ENCODE results near the gene ESYT3. TPM values are rescaled to one million over a fixed set of nuclear protein-coding genes. Genes with fewer than 3 reads are reported as not detected.

The ESYT3 gene
- total and polyA plus RNA-seq, 2 of the 8 experiments (the other 6 are each of a cell fraction or from before 2014, with no cell fraction given) = 4.4 to 7.3 TPM

- TF ChIP-seq CEBPB (IDR thresholded peaks at IDR 0.05; ENCODE audit: low read depth, low read length) (no peak), EZH2 (IDR thresholded peaks at IDR 0.05; ENCODE audit: low read depth, low read length, severe bottlenecking) (no peak), CTBP2 (IDR thresholded peaks at IDR 0.05; ENCODE audit: borderline replicate concordance, insufficient read depth, insufficient read length, low read length) (no peak), NANOG (IDR thresholded peaks at IDR 0.05; ENCODE audit: insufficient read depth, low read depth, low read length, poor library complexity, severe bottlenecking) (no peak), YY1 (IDR thresholded peaks at IDR 0.05; ENCODE audit: low read depth, low read length) (no peak)
These were observed 8.7 kb downstream of the ESYT3 start (continued) for GRCh38 chr3:138443091-138443490.

All from H1 (cell line).